Measurements from ENCODE around the gene LYVE1.

Gene LYVE1

DNA sequence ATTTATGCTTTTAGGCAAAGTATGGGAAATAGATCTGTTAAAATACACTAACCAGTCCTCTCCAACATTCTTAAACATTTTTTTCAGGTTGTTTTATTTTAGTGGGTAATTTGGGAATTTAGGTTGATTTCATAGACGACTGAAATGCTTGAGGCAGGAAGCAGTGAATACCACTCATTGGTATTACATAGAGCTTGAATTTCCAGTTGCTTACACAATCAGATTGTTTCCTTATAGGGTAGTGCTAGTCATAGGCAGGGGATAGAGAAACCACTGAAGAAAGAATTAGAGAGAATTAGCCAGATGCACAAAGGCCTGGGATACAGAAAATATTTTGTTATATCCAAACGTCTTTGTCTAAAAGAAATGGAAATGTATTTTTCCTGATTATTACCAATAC is 23.9 kb upstream of the LYVE1 start:
- DNase-seq (ENCODE audit: low read depth) = no peak

DNA sequence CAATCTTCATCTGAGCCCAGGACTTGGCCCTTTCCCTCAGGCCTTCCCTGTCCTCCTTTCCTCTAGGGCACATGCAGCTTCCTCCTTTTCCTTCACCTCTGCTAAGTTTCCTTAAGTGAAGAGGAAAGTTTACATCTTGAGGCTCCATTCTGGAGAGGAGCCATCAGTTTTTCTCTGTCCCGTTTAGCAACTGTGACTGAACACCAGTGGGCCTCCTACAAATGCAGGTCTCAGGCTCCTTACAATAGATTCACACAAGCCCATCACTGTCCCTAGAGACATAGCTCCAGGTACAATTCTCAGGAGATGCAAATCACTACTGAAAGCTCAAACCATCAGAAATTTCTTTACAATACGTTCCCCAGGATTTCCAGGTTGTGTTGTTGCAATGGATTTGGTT is 23.3 kb upstream of the LYVE1 start:
- DNase-seq (ENCODE audit: low read depth) = no peak

- no peak for DNase-seq (ENCODE audit: low read depth)
Measured at GRCh38 chr11:10590218-10590915, 21.9 kb upstream of the LYVE1 start.

DNA sequence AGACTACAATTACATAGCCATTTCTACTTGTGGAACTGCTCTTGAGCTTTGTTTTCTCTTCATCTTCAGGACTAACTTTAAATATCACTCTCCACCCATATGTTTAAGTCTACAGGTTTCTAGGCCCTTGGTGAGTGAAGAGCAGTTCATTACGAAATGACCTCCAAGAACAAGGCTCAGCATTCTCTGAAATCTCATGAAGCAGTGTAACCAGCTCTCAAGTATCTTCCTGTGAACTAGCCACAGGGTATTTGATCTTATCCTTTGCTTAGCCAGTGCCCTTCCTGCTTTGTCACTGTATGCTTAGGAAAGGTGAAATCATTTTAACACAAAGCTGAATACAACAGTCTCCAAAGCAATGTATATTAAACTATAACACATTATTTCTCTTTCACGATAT is 20.4 kb upstream of the LYVE1 start:
- DNase-seq (ENCODE audit: low read depth) = no peak

GRCh38 chr11:10587995-10588394 is 19.5 kb upstream of the LYVE1 start:
- DNase-seq (ENCODE audit: low read depth) = no peak

DNA sequence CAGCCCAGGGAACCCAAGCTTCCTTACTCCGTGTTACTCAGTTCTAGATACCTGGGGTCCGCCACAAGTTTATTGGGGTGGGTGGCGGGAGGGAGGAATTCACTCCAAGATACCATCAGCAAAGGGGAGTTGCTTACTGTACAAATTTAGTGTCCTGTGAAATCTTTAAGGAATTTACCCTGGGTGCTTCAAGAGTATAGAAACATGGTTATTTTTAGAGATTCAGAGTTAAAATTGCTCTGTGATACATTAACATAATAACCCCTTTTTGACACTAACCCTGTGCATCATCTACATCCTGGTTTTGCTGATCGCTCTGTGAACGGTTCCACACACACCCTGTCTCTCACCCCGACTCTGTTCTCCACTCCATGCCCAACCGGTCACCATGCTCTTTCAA is 18.9 kb upstream of the LYVE1 start:
- no peak for DNase-seq (ENCODE audit: low read depth)

GRCh38 chr11:10584071-10584501 is 15.6 kb upstream of the LYVE1 start:
- DNase-seq (ENCODE audit: low read depth) = no peak

DNA sequence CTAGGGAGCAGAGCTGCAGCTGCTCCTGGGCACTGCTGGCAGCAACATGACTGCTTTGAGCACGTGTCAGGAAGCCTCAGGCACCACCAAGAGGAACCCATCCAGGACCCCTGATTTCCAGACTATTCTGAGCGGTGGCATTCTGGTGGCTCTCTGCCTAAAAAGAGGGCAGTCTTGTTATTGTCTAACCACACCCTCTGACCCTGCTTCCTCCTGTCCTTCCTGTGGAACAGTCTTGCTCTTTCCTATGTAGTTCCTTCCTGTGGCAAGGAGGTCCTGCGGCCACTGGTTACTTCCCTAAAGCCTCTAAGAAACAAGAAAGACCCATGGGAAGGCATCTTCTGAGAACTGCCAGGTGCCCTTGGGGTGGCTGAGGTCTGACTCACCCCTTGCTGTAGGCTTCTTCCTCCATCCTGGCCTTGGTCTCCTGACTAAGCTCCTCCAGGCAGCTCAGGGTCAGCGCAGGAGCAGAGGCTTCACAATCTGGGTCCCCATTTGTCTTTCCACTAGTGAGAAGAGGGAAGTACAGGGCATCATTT is 13.1 kb upstream of the LYVE1 start:
- no peak for DNase-seq (ENCODE audit: low read depth)

GRCh38 chr11:10580623-10581022 is 12.2 kb upstream of the LYVE1 start:
- DNase-seq (ENCODE audit: low read depth) = no peak

GRCh38 chr11:10579700-10580099 is 11.2 kb upstream of the LYVE1 start:
- DNase-seq (ENCODE audit: low read depth) = no peak

DNA sequence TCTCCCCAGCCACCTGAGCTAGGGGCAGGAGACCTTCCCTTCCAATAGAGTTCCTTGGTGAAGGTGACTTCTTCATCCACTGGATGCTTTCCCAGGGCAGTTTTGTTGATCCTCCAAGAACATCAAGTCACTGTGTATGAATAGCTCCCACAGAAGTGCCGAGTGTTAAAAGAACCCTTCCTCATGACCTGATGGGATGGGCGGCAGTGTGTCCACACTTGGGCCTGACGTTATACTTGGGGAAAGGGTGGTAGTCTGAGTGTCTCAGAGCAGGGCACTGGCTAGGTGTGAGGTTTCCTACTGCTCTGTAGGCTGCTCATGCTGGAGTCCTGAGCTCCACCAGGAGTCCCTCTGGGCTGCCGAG is 7.6 kb upstream of the LYVE1 start:
- DNase-seq (ENCODE audit: low read depth) = no peak

GRCh38 chr11:10575346-10576034 is 7.0 kb upstream of the LYVE1 start:
- no peak for DNase-seq (ENCODE audit: low read depth)

DNA sequence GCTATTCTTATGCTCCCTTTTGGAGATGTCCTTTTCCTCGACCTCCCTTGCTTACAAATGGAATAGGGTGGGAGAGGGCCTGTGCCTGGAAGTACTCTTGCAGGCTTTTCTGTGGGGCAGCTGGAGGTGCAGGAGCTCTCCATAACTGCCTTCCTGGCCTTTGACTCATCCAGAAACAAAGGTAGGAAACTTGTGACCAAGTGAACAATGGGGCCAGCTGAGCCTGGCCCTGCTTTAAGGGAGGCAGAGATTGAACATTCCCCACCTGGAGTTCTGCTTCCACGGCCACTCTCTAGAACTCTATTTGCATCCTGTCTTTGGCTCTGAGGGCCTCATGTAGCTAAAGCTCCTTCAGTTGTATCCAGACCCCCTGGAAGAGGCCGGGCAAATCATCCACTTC is 5.1 kb upstream of the LYVE1 start:
- no peak for DNase-seq (ENCODE audit: low read depth)

DNA sequence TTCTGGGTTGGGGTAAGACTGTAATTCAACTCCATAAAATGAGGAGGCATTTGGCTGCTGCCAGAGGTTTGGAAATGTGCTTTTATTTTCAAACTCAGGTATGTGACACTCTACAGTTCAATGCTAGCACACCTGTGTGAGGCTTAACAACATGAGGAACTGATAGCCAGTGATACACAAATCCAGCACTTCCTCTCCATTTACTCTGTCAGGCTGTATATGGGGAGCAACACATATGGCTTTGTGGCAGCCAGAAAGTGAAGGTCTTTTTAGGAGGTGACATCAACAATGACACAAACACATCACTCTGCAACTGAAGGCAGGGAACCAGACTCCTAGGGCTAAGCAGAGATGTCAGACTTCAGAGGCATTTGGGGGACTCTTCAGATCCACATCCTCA is 4.6 kb upstream of the LYVE1 start:
- no peak for DNase-seq (ENCODE audit: low read depth)

GRCh38 chr11:10572533-10572932 is 4.1 kb upstream of the LYVE1 start:
- DNase-seq (ENCODE audit: low read depth) = no peak

DNA sequence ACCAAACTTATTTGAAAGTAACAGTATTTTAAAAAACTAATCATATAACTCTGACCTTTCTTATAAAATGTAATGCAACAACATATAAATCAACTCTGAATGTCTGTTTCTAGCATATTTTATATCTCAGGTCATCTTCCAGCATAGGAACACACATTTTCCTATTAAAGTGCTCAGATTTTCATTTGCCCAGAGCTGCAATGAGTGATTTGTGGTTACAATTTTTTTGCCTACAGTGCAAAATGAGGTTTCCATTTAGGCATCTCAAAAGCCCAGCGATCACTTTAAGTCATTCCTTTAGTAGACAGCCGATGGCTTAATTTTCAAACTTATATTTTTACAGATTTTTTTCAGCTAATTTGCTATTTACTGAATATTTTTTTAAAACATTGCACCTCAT is 1.0 kb downstream of the LYVE1 start:
- DNase-seq (ENCODE audit: low read depth) = no peak

GRCh38 chr11:10566257-10566957 is 2.1 kb downstream of the LYVE1 start:
- no peak for DNase-seq (ENCODE audit: low read depth)

- no peak for DNase-seq (ENCODE audit: low read depth)
Measured at GRCh38 chr11:10565493-10565892, 3.0 kb downstream of the LYVE1 start.

GRCh38 chr11:10564696-10565318 is 3.7 kb downstream of the LYVE1 start:
- no peak for DNase-seq (ENCODE audit: low read depth)

DNA sequence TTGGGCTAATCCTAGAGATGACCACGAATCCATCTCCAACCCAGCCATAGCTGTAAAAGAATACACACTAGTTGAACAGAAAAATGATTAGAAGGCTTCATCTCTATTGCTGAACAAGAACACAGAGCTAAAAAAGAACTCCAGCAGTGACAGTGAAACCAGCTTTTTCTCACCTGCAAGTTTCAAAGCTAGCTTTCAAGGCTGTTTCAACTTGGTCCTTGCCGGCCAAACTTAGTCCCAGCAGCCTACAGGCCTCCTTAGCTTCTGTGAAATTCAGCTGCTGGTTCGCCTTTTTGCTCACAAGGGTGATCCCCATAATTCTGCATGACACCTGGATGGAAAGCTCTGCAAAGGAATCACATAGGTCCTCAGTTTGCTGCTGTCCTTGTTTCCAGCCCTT is 4.4 kb downstream of the LYVE1 start:
- DNase-seq (ENCODE audit: low read depth) = no peak

GRCh38 chr11:10561947-10562346 is 6.5 kb downstream of the LYVE1 start:
- DNase-seq (ENCODE audit: low read depth) = no peak

DNA sequence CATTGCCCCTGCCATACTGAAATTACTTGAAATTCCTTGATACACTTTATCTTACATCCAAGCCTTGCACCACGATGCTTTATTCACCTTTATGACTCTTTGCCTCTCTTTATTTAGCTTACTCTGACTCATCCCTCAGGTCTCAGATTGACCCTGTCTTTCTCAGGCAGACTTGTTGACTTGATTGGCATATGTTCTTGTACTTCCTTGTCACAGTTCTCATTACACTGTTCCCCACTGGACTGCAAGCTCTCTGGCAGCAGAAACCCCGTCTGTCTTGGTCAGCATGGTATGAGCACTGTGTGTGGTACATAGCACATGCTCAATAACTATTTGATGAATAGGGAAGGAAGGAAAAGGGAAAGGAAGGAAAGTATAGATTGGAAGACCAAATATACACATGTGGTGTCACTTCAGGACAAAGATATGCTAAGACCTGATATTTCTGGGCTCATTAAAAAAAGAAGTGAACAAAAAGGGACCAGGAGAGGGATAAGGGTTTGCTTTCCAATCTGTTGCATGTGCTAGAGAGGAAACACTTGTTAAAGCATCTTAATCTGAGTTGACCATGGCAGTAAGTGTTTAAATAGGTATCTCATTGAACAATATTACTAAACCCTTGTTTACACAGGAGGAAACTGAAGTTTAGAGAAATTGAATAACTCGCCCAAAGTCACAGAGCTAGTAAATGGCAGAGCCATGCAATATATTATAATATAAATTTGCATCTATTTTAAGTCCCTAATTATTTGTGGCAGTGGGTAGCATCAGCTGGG is 7.2 kb downstream of the LYVE1 start:
- DNase-seq (ENCODE audit: low read depth) = no peak
